GM21737 (cell line): Measurements from ENCODE around the gene TMEM108.

Source experiments
- ATAC-seq: cut with Tn5 transposase; IDR thresholded peaks from one replicate; pipeline ENCODE4 v1.9.1; 2021; ENCODE audit warnings: mild to moderate bottlenecking, moderate library complexity; ENCODE audit not compliant: unreplicated experiment

The TMEM108 gene

GRCh38 chr3:133377396-133377795, 339.2 kb downstream of the TMEM108 start:
- ATAC-seq = no peak

- no peak for ATAC-seq
Observed at GRCh38 chr3:133379926-133380325, 341.7 kb downstream of the TMEM108 start.

- no peak for ATAC-seq
Observed at GRCh38 chr3:133380481-133381225, 342.5 kb downstream of the TMEM108 start.

GRCh38 chr3:133381346-133382109, 343.3 kb downstream of the TMEM108 start:
- no peak for ATAC-seq

- no peak for ATAC-seq
Observed at GRCh38 chr3:133383175-133383574, 345.0 kb downstream of the TMEM108 start.

GRCh38 chr3:133383741-133384140, 345.6 kb downstream of the TMEM108 start:
- ATAC-seq = no peak

- ATAC-seq = no peak
Observed at GRCh38 chr3:133384331-133385027, 346.3 kb downstream of the TMEM108 start.

- ATAC-seq = no peak
Observed at GRCh38 chr3:133386876-133387275, 348.7 kb downstream of the TMEM108 start.

GRCh38 chr3:133387341-133387740, 349.1 kb downstream of the TMEM108 start:
- ATAC-seq = no peak

- no peak for ATAC-seq
Observed at GRCh38 chr3:133388696-133389395, 350.7 kb downstream of the TMEM108 start.

- no peak for ATAC-seq
Observed at GRCh38 chr3:133390715-133391114, 352.5 kb downstream of the TMEM108 start.

- ATAC-seq = no peak
Observed at GRCh38 chr3:133393204-133393603, 355.0 kb downstream of the TMEM108 start.

- ATAC-seq = no peak
Observed at GRCh38 chr3:133393691-133394474, 355.7 kb downstream of the TMEM108 start.

- ATAC-seq = no peak
Observed at GRCh38 chr3:133394561-133395311, 356.5 kb downstream of the TMEM108 start.

GRCh38 chr3:133396906-133397305, 358.7 kb downstream of the TMEM108 start:
- ATAC-seq = no peak

- no peak for ATAC-seq
Observed at GRCh38 chr3:133400006-133400515, 361.9 kb downstream of the TMEM108 start, which contains the start of gene BFSP2. TSS of gene BFSP2 (plus strand) at chr3:133400056. CDS start at chr3:133400084, 28 bp downstream.

GRCh38 chr3:133401374-133402135, 363.4 kb downstream of the TMEM108 start:
- ATAC-seq = no peak

GRCh38 chr3:133404920-133405319, 366.7 kb downstream of the TMEM108 start:
- ATAC-seq = no peak
